GM21737 (cell line): ENCODE data around the gene DENND2A.
"Not testable (repeated sequence)": the region's sequence is repeated elsewhere in the genome, so short reads cannot be mapped to it uniquely, and the experiment has no call there.

Experiments used
- ATAC-seq: cut with Tn5 transposase; IDR thresholded peaks from one replicate; pipeline ENCODE4 v1.9.1; 2021; ENCODE audit warnings: mild to moderate bottlenecking, moderate library complexity; ENCODE audit not compliant: unreplicated experiment

Gene DENND2A

DNA sequence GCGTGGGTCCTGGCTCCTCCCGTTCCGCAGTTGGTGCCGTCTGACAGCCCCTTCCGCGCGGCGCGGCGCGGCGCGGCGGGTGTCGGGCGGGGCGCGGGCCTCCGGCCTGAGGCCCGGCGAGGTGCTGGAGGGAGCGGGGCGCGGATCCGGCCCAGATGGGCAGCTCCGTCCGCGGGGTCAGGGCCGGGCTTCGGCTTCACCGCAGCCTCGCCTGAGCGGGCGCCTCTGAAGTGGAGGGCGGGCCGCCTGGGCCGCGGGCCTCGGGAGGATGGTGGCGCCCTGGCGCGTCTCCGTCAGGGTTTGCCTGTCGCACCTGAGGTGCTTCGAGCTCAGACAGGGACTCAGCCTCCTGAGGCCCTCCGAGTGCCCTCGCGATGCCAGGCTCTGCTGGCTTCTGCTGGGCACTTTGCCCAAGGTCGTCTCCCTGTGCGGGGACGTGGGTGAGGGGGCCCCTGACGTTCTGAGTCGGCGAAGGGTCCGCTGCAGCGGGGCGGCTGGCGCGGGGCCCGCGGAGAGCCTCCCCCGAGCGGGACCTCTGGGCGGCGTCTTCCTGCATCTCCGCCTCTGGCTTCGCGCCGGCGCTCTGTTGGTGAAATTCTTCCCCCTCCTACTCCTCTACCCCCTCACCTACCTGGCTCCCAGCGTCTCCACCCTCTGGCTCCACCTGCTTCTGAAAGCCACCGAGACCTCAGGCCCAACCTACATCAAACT is 32.6 kb upstream of the DENND2A start:
- ATAC-seq = peak; percentile 39

DNA sequence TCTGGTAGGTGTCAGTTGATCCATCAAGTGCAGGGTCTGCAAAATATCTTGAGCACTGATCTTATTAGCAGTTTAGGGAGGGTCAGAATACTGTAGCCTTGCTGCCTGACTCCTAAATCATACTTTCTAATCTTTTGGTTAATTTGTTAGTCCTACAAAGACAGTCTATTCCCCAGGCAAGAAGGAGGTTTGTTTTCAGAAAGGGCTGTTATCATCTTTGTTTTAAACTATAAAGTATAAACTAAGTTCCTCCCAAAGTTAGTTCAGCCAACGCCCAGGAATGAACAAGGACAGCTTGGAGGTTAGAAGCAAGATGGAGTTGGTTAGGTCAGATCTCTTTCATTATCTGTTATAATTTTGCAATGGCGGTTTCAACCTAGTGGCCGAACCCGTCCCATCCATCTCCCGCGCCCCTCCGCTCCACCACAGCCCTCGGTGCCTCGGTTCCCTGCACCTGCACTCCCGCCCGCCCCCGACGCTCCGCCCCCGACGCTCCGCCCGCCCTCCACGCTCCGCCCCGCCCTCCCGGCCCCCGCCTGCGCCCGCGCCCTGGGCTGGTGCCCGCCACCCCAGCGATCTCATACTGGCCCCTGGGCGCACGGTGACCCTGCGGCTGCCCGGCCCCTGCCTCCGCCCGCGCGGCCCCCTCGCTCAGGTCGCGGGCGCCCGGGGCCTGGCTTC is 31.9 kb upstream of the DENND2A start, which contains the start of gene ADCK2:
ADCK2 (plus strand) TSS at position 564 of the 681 bp plus-strand sequence. CDS start 386 bp downstream, outside the sequence.
- peak; percentile 53 for ATAC-seq

DNA sequence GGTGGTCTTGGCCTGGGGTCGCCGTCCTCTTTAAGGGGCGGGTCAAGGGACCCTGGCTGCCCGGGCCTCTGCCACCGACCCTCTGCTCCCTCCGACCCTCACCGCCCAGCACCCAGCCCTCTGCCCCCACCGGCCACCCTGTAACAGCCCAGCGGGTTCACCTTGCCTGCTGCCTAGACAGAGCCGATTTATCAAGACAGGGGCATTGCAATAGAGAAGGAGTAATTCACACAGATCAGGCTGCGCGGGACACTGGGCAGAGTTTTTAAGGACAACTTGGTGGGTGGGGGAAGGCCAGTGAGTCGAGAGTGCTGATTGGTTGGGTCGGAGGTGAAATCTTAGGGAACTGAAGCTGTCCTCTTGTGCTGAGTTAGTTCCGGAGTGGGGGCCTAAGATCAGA is 31.4 kb upstream of the DENND2A start:
- ATAC-seq = no peak

GRCh38 chr7:140670343-140670935 is 29.8 kb upstream of the DENND2A start:
- ATAC-seq = no peak

- ATAC-seq = not testable (repeated sequence)
These were observed 29.2 kb upstream of the DENND2A start for GRCh38 chr7:140669862-140670261.

- ATAC-seq = no peak
These were observed 28.7 kb upstream of the DENND2A start for GRCh38 chr7:140669352-140669751.

DNA sequence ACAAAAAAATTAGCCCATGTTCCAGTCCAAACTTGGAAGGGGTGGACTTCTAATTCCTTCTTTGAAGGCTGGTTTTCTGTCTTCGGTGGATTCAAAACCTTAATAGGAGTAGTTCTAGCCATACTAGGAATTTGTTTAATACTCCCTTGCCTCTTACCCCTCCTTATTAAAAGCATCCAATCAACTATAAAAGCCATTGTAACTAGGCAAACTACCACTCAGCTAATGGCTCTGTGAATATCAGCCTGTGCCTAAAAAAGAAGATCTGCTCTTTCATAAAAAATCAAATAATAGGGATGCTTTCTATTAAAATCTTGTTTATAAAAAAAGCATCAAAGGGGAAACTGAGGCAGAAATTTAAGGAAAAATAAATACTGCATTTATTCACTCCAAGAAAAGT is 28.0 kb upstream of the DENND2A start:
- ATAC-seq = no peak

DNA sequence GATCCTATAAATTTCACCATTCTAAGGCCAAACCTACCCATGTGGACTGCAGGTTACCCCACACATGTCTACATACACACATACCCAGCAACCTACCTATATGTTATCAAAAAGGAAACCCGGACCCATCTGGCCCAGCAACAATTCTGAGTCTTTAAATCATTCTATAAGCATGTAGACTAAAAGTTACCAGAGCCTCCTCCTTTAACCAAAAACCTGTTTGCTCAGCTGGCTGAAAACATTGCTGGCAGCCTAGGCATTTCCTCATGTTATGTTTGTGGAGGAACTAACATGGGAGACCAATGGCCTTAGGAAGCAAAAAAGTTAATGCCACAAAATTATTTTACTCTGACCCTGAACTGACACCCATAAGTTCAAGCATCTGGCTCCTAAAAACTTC is 26.9 kb upstream of the DENND2A start:
- no peak for ATAC-seq

GRCh38 chr7:140662938-140663337 is 22.3 kb upstream of the DENND2A start:
- ATAC-seq = not testable (repeated sequence)

- ATAC-seq = no peak
These were observed 20.5 kb upstream of the DENND2A start for GRCh38 chr7:140661124-140661523.

DNA sequence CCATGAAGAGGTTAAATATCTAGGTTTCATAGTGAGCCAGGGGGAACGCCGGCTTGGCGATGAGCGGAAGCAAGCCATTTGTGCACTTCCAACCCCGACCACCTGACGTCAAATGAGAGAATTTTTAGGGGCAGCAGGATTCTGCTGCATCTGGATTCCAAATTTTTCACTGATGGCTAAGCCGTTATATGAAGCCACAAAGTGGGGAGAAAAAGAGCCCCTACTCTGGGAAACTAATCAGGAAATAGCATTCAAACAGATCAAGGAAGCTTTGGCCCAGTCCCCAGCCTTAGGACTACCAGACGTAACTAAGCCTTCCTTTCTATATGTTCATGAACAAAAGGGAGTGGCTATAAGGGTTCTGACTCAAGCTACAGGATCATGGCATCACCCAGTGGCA is 19.2 kb upstream of the DENND2A start:
- no peak for ATAC-seq

- no peak for ATAC-seq
These were observed 17.3 kb upstream of the DENND2A start for GRCh38 chr7:140657891-140658290.

GRCh38 chr7:140656548-140657515 is 16.2 kb upstream of the DENND2A start:
- ATAC-seq = peak; percentile 95

DNA sequence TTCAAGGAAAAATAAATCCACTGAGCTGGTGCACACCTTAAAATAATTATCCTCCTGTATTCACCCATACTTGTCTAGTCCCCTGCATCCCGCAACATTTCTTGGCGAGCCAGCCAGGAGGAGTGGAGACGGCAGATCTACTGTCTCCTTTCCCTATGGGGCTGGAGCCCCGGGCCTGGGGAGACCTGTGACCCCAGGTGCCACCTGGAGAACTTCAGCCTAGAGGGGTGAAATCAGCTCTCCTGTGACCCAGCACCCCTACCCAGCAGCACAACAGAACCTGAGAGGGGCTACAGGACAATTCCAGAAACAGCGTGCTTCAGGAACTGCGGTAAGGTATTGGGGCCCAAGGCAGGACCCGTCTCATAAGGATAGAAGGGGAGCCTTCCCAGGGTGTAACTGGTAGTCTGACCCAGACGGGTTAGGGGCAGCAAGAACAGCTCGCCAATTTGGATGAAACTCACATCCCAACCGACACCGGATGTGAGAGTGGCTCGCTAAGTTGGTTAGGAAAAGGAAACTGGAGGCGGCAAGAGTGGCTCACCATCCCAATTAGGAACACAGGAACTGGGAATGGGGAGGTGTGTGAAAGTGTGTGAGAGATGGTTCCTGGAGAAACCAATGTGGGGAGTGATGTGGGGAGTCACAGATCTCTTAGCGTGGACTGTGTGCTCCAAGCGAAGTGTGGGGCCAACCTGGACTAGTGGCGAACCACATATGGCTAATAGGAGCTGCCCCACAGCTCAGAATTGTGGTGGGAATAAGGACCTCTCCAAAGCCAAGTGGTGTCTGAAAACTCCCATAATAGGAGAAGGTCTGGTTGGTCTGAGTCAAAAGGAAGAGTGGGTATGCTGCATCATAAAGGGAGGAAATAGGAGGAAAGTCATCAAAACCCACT is 15.1 kb upstream of the DENND2A start:
- ATAC-seq = no peak

DNA sequence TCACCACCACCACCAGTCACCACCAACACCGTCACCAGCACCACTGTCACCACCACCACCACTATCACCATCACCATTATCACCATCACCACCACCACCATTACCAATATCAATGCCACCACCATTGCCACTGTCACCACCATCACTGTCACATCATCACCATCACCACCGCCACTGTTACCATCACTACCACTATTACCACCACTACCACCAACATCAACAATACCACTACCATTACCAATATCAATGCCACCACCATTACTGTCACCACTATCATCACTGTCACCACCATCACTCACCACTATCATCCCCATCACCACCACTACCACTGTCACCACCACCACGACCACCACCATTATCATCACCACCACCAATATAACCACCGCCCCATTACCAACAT is 14.0 kb upstream of the DENND2A start:
- no peak for ATAC-seq

- no peak for ATAC-seq
These were observed 13.4 kb upstream of the DENND2A start for GRCh38 chr7:140654109-140654387.

- ATAC-seq = no peak
These were observed 12.9 kb upstream of the DENND2A start for GRCh38 chr7:140653319-140654108.

GRCh38 chr7:140650367-140650766 is 9.8 kb upstream of the DENND2A start:
- no peak for ATAC-seq

GRCh38 chr7:140649556-140650205 is 9.1 kb upstream of the DENND2A start:
- ATAC-seq = no peak
